Upper lobe of left lung (tissue), 4 donors: ENCODE measurements around the gene GORASP1.

Experiments used
- POLR2AphosphoS5 ChIP-seq, 2 donors: sonication (generic); formaldehyde crosslinking; IDR thresholded peaks; one replicate each; pipeline ENCODE4 v1.5.1; 2017; ENCODE audit warnings: antibody characterized with exemption in 2 of 2
- TF ChIP-seq, protein P1 (sequence below), 6 experiments: fragments of 450-650 bp in 4 of 6; fragments of 200-600 bp in 2 of 6; sonication (generic) in 2 of 6; IDR thresholded peaks; one replicate each; pipeline ENCODE4 v1.5.1; 2016 to 2019; ENCODE audit warnings: antibody characterized with exemption in 6 of 6

GRCh38 chr3:39062180-39062579 lies 45.2 kb downstream of the GORASP1 start:
- TF ChIP-seq, protein P1, sequence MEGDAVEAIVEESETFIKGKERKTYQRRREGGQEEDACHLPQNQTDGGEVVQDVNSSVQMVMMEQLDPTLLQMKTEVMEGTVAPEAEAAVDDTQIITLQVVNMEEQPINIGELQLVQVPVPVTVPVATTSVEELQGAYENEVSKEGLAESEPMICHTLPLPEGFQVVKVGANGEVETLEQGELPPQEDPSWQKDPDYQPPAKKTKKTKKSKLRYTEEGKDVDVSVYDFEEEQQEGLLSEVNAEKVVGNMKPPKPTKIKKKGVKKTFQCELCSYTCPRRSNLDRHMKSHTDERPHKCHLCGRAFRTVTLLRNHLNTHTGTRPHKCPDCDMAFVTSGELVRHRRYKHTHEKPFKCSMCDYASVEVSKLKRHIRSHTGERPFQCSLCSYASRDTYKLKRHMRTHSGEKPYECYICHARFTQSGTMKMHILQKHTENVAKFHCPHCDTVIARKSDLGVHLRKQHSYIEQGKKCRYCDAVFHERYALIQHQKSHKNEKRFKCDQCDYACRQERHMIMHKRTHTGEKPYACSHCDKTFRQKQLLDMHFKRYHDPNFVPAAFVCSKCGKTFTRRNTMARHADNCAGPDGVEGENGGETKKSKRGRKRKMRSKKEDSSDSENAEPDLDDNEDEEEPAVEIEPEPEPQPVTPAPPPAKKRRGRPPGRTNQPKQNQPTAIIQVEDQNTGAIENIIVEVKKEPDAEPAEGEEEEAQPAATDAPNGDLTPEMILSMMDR (IDR thresholded peaks at IDR 0.05): no peak
- TF ChIP-seq POLR2AphosphoS5 (IDR thresholded peaks at IDR 0.05): no peak
